CD4-positive, CD25-positive, alpha-beta regulatory T cell (primary cell): ENCODE results near the gene OPRL1. TPM values are rescaled to one million over a fixed set of nuclear protein-coding genes. Genes with fewer than 3 reads are reported as not detected.
"Not testable (repeated sequence)": the region's sequence is repeated elsewhere in the genome, so short reads cannot be mapped to it uniquely, and the experiment has no call there.

Experiments
- ATAC-seq, 2 donors: fragments of 150-1000 bp; cut with Tn5 transposase; one replicate each; pipeline ENCODE4 v1.10.0; 2021; ENCODE audit warnings: low read depth in 2 of 2, moderate number of reproducible peaks in 2 of 2, moderate library complexity in 1 of 2
- DNase-seq, 3 donors: peaks; one replicate each; pipeline versions ENCODE4 v3.0.0 to v3.0.0-alpha.2; 2012 to 2022; ENCODE audit warnings: mixed read lengths in 1 of 3
- H3K27ac ChIP-seq: one replicate; pipeline ENCODE4 v1.7.0; 2013; ENCODE audit warnings: mild to moderate bottlenecking, low read length; ENCODE audit not compliant: insufficient read depth, poor library complexity, severe bottlenecking
- H3K27me3 ChIP-seq: one replicate; pipeline ENCODE4 v1.7.0; 2013; ENCODE audit warnings: low read length; ENCODE audit not compliant: control insufficient read depth, insufficient read depth
- H3K36me3 ChIP-seq: one replicate; pipeline ENCODE4 v1.7.0; 2013; ENCODE audit warnings: mild to moderate bottlenecking, low read length, moderate library complexity; ENCODE audit not compliant: control insufficient read depth, insufficient read depth
- H3K4me1 ChIP-seq: 2 replicates; pipeline ENCODE4 v1.7.0; 2013; ENCODE audit warnings: mild to moderate bottlenecking, low read length; ENCODE audit not compliant: insufficient read depth, control insufficient read depth, poor library complexity, severe bottlenecking
- H3K4me3 ChIP-seq: one replicate; pipeline ENCODE4 v1.7.0; 2013; ENCODE audit warnings: low read depth, mild to moderate bottlenecking, low read length, moderate library complexity
- H3K9me3 ChIP-seq, 2 experiments: 1 replicate in 1 of 2; 2 replicates in 1 of 2; pipeline ENCODE4 v1.7.0; 2013; ENCODE audit warnings: low read length in 2 of 2, mild to moderate bottlenecking in 1 of 2, moderate library complexity in 1 of 2; ENCODE audit not compliant: control insufficient read depth in 2 of 2
- H3K27ac Mint-ChIP-seq, 3 donors: one replicate each; pipeline ENCODE4 v1.8.0; 2020 to 2022; ENCODE audit warnings: mild to moderate bottlenecking in 3 of 3, mixed read lengths in 3 of 3, moderate library complexity in 2 of 3
- H3K27me3 Mint-ChIP-seq: one replicate; pipeline ENCODE4 v1.8.0; 2022; ENCODE audit warnings: mild to moderate bottlenecking, mixed read lengths
- H3K36me3 Mint-ChIP-seq: one replicate; pipeline ENCODE4 v1.8.0; 2020; ENCODE audit warnings: mixed read lengths
- H3K4me1 Mint-ChIP-seq, 4 donors: one replicate each; pipeline ENCODE4 v1.8.0; 2020 to 2022; ENCODE audit warnings: mixed read lengths in 4 of 4, mild to moderate bottlenecking in 1 of 4
- H3K4me3 Mint-ChIP-seq, 4 donors: one replicate each; pipeline ENCODE4 v1.8.0; 2020 to 2022; ENCODE audit warnings: mild to moderate bottlenecking in 4 of 4, mixed read lengths in 4 of 4, moderate library complexity in 3 of 4
- H3K9me3 Mint-ChIP-seq, 7 donors: one replicate each; pipeline ENCODE4 v1.8.0; 2020 to 2022; ENCODE audit warnings: mixed read lengths in 7 of 7, mild to moderate bottlenecking in 3 of 7, moderate library complexity in 2 of 7
- polyA plus RNA-seq, 4 donors: library from polyadenylated mRNA; unstranded; fragments of 300-500 nt; fragmentation: Illumina TruSeq; gene quantifications; one replicate each; pipeline ENCODE4 v1.2.3, GENCODE V29; 2021
- total RNA-seq: library from RNA; stranded (reverse); gene quantifications from one replicate; pipeline ENCODE4 v1.2.3, GENCODE V29; 2022

Gene OPRL1
- total and polyA plus RNA-seq, 5 donors from 2014 or later = 0.58 to 1.3 (median 0.60) TPM

GRCh38 chr20:64113444-64113775 lies 33.5 kb downstream of the OPRL1 start:
- no peaks in the 10 kb centered on the region for H3K27me3 ChIP-seq
- H3K27me3 Mint-ChIP-seq = no peaks in the 10 kb centered on the region
- H3K27ac ChIP-seq = no peak overlapping the region
- no peak for ATAC-seq
- no peak overlapping the region for H3K4me3 ChIP-seq
- H3K36me3 ChIP-seq = no peaks in the 10 kb centered on the region
- H3K27ac Mint-ChIP-seq = peak overlapping the region in 1 of 3 donors; percentile 35
- no peaks in the 10 kb centered on the region for H3K36me3 Mint-ChIP-seq
- DNase-seq = no peak
- no peaks in the 10 kb centered on the region for H3K4me1 Mint-ChIP-seq
- H3K4me3 Mint-ChIP-seq = no peak overlapping the region
- no peaks in the 10 kb centered on the region for H3K9me3 ChIP-seq
- no peaks in the 10 kb centered on the region for H3K4me1 ChIP-seq
- no peaks in the 10 kb centered on the region for H3K9me3 Mint-ChIP-seq

GRCh38 chr20:64113796-64114355 lies 34.0 kb downstream of the OPRL1 start:
- DNase-seq (no peak), ATAC-seq (no peak)
- Mint-ChIP-seq H3K9me3 (no peaks in the 10 kb centered on the region), H3K4me3 (no peak overlapping the region), H3K27me3 (no peaks in the 10 kb centered on the region), H3K27ac (peak overlapping the region in 1 of 3 donors; percentile 35), H3K4me1 (no peaks in the 10 kb centered on the region), H3K36me3 (no peaks in the 10 kb centered on the region)
- H3K4me1 ChIP-seq = no peaks in the 10 kb centered on the region
- no peak overlapping the region for H3K27ac ChIP-seq
- H3K9me3 ChIP-seq = no peaks in the 10 kb centered on the region
- H3K27me3 ChIP-seq = no peaks in the 10 kb centered on the region
- H3K36me3 ChIP-seq = no peaks in the 10 kb centered on the region
- H3K4me3 ChIP-seq = no peak overlapping the region

GRCh38 chr20:64114356-64114971 lies 34.6 kb downstream of the OPRL1 start:
- H3K36me3 ChIP-seq = no peaks in the 10 kb centered on the region
- no peaks in the 10 kb centered on the region for H3K9me3 ChIP-seq
- H3K27me3 ChIP-seq = no peaks in the 10 kb centered on the region
- DNase-seq = no peak
- no peak for ATAC-seq
- Mint-ChIP-seq H3K27me3 (no peaks in the 10 kb centered on the region), H3K4me1 (no peaks in the 10 kb centered on the region), H3K36me3 (no peaks in the 10 kb centered on the region), H3K27ac (no peak overlapping the region), H3K9me3 (no peaks in the 10 kb centered on the region), H3K4me3 (no peak overlapping the region)
- no peaks in the 10 kb centered on the region for H3K4me1 ChIP-seq
- H3K4me3 ChIP-seq = no peak overlapping the region
- no peak overlapping the region for H3K27ac ChIP-seq

GRCh38 chr20:64115171-64115911 lies 35.5 kb downstream of the OPRL1 start:
- no peak overlapping the region for H3K4me3 Mint-ChIP-seq
- H3K4me3 ChIP-seq = no peak overlapping the region
- DNase-seq = no peak
- peaks cover 2% of the 10 kb centered on the region for H3K27me3 Mint-ChIP-seq
- ATAC-seq = no peak
- no peaks in the 10 kb centered on the region for H3K36me3 ChIP-seq
- H3K9me3 Mint-ChIP-seq = no peaks in the 10 kb centered on the region
- no peaks in the 10 kb centered on the region for H3K9me3 ChIP-seq
- H3K27ac Mint-ChIP-seq = peak overlapping the region in 1 of 3 donors; percentile 66
- H3K36me3 Mint-ChIP-seq = no peaks in the 10 kb centered on the region
- peaks cover 0 to 7% (median 4%) of the 10 kb centered on the region in 4 donors for H3K4me1 Mint-ChIP-seq
- H3K27ac ChIP-seq = no peak overlapping the region
- H3K27me3 ChIP-seq = no peaks in the 10 kb centered on the region
- H3K4me1 ChIP-seq = peaks cover 5% of the 10 kb centered on the region

GRCh38 chr20:64116016-64116415 lies 36.1 kb downstream of the OPRL1 start:
- Mint-ChIP-seq H3K4me3 (no peak overlapping the region), H3K36me3 (no peaks in the 10 kb centered on the region), H3K27me3 (peaks cover 6% of the 10 kb centered on the region), H3K27ac (no peak overlapping the region), H3K9me3 (no peaks in the 10 kb centered on the region), H3K4me1 (peaks cover 0 to 9% (median 5%) of the 10 kb centered on the region in 4 donors)
- Histone ChIP-seq H3K27me3 (no peaks in the 10 kb centered on the region), H3K4me3 (no peak overlapping the region), H3K36me3 (no peaks in the 10 kb centered on the region), H3K4me1 (peaks cover 8% of the 10 kb centered on the region), H3K27ac (no peak overlapping the region), H3K9me3 (no peaks in the 10 kb centered on the region)
- no peak for DNase-seq
- no peak for ATAC-seq

- Mint-ChIP-seq H3K27ac (no peak overlapping the region), H3K4me3 (no peak overlapping the region), H3K27me3 (peaks cover 6% of the 10 kb centered on the region), H3K9me3 (peaks cover 0 to 2% (median 0%) of the 10 kb centered on the region in 7 donors), H3K4me1 (peaks cover 0 to 9% (median 5%) of the 10 kb centered on the region in 4 donors), H3K36me3 (no peaks in the 10 kb centered on the region)
- H3K27me3 ChIP-seq = no peaks in the 10 kb centered on the region
- H3K4me1 ChIP-seq = peaks cover 8% of the 10 kb centered on the region
- DNase-seq (no peak), ATAC-seq (no peak)
- no peaks in the 10 kb centered on the region for H3K9me3 ChIP-seq
- no peaks in the 10 kb centered on the region for H3K36me3 ChIP-seq
- no peak overlapping the region for H3K4me3 ChIP-seq
- H3K27ac ChIP-seq = no peak overlapping the region
These were observed 36.9 kb downstream of the OPRL1 start for GRCh38 chr20:64116541-64117431.

- not testable (repeated sequence) for H3K9me3 ChIP-seq, H3K4me1 ChIP-seq, H3K9me3 Mint-ChIP-seq, H3K4me3 ChIP-seq, H3K27me3 ChIP-seq, H3K27ac Mint-ChIP-seq, H3K4me3 Mint-ChIP-seq, H3K27ac ChIP-seq, H3K36me3 Mint-ChIP-seq, ATAC-seq, H3K4me1 Mint-ChIP-seq, H3K36me3 ChIP-seq, DNase-seq, H3K27me3 Mint-ChIP-seq
These were observed 37.5 kb downstream of the OPRL1 start for GRCh38 chr20:64117432-64117777.
